Epithelial cell of esophagus (primary cell): Measurements from ENCODE around the gene ABAT.

Experiments
- DNase-seq: peaks from one replicate; pipeline ENCODE4 v3.0.0; 2010; ENCODE audit warnings: low read depth
- H3K4me3 ChIP-seq: 2 replicates; pipeline ENCODE4 v1.5.1; 2011; ENCODE audit warnings: mild to moderate bottlenecking, low read length, control low read depth
- TF ChIP-seq, protein P1 (sequence below): IDR thresholded peaks from 2 replicates; pipeline ENCODE4 v1.5.1; 2011; ENCODE audit warnings: low read depth, mild to moderate bottlenecking, low read length, control low read depth, inconsistent platforms; ENCODE audit not compliant: insufficient read depth; ENCODE audit errors: missing control alignments

The ABAT gene

DNA sequence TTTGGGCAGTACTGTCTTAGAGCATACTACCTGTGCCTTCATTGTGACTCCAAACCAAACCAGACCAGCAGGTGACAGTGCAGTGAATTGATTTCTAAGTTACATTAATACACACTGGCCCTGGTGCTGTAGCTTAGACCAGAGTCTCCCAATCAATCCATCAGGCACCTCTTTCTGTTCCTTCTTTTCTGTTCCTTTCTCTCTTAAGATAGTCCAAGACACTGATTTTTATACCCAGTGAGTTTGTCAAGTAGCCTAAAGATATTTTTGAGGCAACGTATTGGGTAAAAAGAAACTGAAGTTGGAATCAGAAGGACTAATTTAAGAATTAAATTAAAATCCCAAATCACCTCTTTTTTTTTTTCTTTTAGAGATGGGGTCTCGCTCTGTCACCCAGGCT is 43.1 kb downstream of the ABAT start:
- no peak for DNase-seq
- TF ChIP-seq, protein P1, sequence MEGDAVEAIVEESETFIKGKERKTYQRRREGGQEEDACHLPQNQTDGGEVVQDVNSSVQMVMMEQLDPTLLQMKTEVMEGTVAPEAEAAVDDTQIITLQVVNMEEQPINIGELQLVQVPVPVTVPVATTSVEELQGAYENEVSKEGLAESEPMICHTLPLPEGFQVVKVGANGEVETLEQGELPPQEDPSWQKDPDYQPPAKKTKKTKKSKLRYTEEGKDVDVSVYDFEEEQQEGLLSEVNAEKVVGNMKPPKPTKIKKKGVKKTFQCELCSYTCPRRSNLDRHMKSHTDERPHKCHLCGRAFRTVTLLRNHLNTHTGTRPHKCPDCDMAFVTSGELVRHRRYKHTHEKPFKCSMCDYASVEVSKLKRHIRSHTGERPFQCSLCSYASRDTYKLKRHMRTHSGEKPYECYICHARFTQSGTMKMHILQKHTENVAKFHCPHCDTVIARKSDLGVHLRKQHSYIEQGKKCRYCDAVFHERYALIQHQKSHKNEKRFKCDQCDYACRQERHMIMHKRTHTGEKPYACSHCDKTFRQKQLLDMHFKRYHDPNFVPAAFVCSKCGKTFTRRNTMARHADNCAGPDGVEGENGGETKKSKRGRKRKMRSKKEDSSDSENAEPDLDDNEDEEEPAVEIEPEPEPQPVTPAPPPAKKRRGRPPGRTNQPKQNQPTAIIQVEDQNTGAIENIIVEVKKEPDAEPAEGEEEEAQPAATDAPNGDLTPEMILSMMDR, result no peak

DNA sequence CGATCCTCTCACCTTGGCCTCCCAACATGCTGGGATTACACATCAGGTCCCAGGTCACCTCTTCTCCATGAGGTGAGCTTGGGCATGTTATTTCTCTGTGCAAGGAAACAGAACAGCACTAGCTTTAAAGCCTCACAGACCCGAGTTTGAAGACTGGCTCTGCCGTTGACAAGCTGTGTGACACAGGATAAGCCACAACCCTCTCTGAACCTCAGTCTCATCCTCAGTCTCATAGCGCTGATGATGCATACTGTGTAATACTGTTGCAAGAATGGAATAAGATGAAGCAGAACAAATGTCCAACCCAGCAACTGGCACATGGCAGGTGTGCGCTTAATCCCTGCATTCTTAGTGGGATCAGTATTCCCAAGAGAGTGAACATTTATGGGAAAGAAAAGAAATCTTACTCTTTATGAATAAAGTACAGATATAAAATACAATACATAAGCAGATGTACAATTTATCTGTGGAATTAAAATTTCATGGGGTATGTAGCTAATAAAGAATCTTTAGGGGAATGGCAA is 43.5 kb downstream of the ABAT start:
- no peak overlapping the region for H3K4me3 ChIP-seq
- TF ChIP-seq, protein P1, result no peak
- DNase-seq, result no peak

More for the DNA sequence above, 43.1 kb downstream of the ABAT start:
- no peak overlapping the region for H3K4me3 ChIP-seq

DNA sequence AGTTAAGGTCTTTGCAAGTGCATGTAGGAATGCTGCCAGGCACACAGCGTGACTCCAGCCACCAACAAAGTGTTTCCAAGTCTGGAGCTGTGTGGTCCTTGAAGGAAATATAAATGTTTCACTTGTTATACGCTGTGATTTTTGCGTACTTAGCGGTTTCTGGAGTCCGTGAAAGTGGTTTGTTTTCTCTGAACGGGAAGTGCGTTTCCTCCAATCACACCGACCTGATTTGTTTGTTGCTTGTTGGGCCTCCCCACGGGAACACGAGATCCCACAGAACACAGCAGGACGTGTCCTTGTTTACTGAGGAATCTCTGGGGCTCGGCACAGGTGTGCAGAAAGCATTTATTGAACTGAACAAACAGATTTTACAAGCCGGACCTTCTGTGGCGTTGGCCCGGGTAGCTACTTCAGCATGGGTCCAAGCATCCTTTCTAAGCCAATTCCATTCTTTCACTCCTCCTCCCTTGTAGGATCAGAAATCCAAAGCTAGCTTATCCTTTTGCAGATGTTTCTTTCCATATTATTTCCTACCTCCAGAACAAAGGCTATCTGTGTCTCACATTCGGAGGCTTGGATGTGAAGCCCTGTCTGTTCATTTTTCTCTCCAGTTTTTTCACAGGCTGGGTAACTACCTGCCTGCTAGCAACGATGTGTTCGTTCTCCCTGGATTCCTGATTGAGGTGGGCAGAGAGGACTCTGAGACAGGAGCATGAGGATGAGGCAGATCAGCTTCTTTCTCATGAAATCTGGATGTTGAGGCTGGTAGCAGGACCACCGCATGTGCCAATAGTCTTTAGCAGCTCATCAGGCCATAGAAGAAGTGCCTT is 44.6 kb downstream of the ABAT start:
- no peak for DNase-seq
- no peak overlapping the region for H3K4me3 ChIP-seq
- TF ChIP-seq, protein P1, result no peak

DNA sequence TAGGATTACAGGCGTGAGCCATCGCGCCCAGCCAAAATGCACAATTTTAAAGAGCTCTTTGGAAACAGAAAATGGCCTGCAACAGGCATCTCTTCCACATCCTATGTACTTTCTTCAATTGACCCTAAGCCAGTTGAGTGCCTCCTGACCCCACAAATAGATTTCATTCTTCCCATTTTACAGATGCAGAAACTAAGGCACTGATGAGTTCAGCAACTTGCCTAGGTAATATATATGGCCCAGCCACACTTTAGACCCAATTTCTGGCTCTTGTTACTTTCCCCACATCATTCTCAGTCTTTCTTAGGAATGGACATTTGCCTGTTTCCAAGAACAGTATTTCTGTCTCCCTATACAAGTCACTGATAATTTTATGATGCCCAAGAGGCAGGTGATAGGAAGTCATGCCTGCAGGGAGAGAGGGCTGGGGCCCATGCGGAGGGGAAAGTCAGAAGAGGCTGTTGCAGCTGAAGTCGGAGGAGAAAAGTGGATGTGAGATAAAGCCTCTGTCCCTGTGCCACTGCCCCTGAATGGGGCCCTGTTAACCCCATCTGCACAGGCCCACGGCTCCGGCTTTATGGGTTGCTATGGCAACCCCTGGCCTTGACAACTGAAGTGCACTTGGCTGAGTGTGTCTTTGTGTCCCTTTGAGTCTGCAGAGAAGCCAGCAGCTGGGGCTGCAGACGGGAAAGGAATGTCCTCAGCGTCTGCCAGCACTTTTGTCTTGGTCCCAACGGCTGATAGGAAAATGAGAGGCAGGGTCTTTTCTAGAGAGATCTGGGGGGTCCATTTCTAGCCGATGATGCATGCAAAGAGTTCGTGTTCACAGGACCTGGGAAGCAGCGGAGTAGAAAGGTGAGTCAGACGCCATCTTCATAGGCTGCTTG is 45.9 kb downstream of the ABAT start:
- DNase-seq, result no peak
- TF ChIP-seq, protein P1, result no peak
- no peak overlapping the region for H3K4me3 ChIP-seq

DNA sequence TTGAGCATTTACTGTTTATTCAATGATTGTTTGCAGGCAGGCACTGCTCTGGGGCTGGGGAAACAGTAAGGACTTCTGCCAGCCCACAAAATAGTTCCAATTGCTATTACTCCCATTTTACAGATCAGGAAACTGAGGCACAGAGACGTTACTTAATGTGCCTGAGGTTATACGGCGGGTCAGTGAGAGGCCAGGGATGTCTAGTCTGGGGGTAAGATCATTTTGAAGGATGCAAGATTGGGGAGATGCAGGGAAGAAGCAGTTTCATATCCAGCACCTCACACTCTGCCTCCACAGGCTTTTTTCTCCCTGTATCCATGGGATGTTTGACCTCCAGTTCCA is 46.5 kb downstream of the ABAT start:
- no peak for DNase-seq
- H3K4me3 ChIP-seq, result no peak overlapping the region
- TF ChIP-seq, protein P1, result no peak

DNA sequence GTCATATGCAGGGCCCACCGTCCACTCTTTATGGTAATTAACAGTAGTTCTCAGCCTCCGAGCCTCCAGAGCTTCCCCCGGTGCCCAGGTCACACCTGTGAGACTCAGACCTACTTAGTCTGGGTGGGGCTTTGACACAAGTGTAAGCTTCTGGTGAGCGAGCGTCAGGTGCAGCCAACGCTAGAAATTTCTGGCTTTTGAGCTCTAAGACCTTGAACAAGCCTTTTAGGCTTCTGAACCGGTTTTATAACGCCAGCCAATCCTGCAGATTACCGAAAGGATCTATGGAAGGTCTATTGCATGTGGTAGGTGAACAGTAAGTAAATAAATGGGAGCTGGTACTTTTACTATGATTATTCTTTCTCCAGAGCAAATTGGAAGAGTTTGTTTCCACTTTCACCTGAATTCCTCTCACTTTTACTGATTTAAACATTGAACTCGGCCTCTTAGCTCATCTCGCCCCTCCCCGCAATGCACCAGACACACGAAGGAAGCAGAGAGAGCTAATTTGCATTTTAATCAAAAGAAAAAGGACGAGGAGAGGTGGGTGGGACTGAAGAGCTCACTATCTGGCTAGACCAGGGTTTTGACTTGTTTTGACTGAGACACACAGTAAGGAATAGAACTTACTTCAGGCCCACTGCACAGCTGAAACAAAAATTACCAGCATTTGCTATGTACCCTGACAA is 47.1 kb downstream of the ABAT start:
- no peak overlapping the region for H3K4me3 ChIP-seq
- TF ChIP-seq, protein P1, result no peak

More for the DNA sequence above, 47.1 kb downstream of the ABAT start:
- DNase-seq, result no peak
